DMS 273 treated with DMSO at 0.1 percent for 48 hours (cell line): ENCODE results near the gene EXOC3.
"Not testable (repeated sequence)": the region's sequence is repeated elsewhere in the genome, so short reads cannot be mapped to it uniquely, and the experiment has no call there.

Experiments
- DNase-seq: peaks from one replicate; lab custom pipeline; 2025; lab: John Stamatoyannopoulos, UW

EXOC3 gene

DNA sequence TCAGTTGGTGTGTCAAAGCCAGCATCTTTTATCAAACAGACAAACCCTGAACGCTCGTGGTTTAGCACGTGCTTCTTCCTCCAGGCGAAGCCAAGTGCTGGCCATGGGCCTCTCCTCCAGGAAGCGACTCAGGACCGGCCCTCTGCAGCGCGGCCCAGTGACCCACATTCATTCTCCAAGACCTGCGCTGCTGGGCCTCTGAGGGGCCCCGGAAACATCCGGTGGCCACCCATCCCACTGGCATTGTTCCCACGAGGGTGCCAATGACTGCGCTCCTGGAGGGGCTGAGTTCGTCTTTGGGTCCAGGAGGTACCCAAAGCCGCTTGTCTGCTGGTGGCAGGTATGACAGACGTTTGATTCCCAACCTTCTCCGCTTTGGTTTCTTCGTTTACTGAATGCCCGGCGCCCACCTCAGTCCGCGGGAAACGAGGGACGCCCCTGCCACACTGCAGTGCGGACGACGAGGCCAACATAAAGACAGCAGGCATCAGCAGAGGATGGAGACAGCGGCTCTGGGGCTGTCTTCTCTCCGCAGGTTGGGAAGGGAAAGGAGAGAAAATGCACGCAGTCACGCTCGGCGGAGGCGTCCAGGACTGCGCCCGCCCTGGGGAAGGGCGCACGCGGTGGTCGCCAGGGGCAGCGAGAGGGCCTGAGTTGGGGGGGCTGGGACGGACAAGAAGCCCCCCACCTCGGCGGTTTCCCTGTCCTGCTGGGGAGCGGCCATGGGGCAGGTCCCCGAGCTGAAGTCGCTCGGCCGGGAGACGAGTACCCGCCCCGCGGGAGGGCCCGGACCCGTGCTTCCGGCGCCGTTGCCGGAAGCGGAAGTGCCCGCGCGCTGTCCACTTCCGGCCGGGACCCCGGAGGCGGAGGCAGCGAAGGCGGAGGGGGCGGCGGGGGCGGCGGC lies at the start of gene EXOC3:
TSS of gene EXOC3 (plus strand) at position 842 of the 904 bp plus-strand sequence. CDS start 3,030 bp downstream, outside the sequence.
- DNase-seq: no peak

GRCh38 chr5:393846-394275 lies 49.1 kb upstream of the EXOC3 start:
- no peak for DNase-seq

GRCh38 chr5:394671-395155 lies 48.3 kb upstream of the EXOC3 start:
- DNase-seq: no peak

GRCh38 chr5:395156-395920 lies 47.6 kb upstream of the EXOC3 start:
- DNase-seq: no peak

GRCh38 chr5:395921-396530 lies 47.0 kb upstream of the EXOC3 start:
- DNase-seq: no peak

DNA sequence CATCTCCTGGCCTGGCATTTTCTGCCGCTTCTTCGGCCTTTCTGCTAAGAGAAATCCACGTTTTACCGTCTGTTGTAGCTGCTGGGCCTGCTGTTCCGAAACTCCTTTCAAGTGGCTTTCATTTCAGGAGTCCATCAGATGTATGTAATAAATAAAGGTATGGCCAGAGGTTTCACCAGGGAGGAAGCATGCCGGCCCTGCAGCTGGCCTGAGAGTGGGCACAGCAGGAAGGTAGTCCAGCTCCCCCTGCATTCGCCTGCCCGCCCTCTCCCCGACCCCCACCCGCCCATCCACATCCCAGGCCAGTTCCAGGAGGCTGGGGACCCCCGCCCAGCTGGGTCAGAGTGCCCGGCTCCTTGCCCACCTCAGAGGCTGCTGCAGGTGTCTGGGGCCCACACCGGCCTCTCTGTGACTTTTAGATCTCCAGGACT lies 46.4 kb upstream of the EXOC3 start:
- no peak for DNase-seq

- not testable (repeated sequence) for DNase-seq
Observed at GRCh38 chr5:398141-398474, 44.9 kb upstream of the EXOC3 start.

- no peak for DNase-seq
Observed at GRCh38 chr5:398475-399295, 44.3 kb upstream of the EXOC3 start.

DNA sequence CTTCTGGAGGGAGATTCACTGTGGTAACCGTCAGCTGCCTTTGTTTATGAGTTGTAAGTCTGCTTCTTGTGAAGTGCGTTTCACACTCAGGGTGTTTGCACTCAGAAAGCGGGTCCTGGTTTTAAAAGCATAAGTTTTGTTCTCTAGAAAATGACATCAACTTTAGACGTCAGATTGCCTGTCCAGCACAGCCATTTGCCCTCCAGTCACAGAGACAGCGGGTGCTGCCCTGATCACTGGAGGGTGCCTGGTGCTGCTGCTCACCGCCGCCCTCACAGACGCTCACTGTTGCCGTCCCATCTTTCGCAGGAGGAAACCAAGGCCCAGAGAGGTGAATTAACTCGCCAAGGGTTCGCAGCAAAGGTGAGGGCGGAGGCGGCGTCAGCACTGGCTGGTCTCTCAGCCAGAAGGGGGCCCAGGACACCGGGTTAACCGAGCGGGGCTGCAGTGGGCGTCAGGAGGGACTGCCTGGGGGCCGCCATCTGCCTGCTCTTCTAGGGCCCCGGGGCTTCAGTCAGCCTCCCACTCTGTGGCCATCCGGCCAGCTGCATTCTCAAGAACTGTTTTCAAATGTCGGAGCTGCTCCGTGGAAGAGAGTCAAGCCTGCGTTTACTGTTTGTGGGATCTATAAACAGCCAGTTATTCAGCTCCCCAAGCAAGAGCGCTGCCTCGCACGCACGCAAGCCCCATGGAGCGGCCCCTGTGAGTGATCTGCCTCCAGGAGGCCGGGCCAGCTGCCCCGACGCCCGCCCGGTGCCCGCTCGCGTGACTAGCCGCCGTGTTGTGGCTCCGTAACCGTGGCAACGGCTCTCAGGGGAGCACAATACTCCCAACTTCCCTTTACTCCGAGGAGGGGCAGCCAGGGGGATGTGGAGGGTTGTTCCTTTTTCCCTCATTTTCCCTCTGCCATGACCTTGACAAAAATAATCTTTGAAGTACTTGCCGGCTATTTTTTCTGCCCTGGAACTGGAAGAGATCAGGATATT lies 43.4 kb upstream of the EXOC3 start:
- DNase-seq: peak; percentile 45

GRCh38 chr5:400282-401145 lies 42.5 kb upstream of the EXOC3 start:
- no peak for DNase-seq

- no peak for DNase-seq
Observed at GRCh38 chr5:401146-402034, 41.6 kb upstream of the EXOC3 start.

DNA sequence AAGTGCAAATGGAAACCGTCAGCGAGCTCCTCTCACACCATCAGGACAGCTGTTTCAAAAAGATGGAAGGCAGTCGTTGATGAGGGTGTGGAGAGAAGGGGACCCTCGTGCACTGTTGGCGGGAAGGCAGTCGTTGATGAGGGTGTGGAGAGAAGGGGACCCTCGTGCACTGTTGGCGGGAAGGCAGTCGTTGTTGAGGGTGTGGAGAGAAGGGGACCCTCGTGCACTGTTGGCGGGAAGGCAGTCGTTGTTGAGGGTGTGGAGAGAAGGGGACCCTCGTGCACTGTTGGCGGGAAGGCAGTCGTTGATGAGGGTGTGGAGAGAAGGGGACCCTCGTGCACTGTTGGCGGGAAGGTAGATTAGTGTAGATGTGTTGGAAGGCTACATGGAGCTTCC lies 40.8 kb upstream of the EXOC3 start:
- DNase-seq: not testable (repeated sequence)

DNA sequence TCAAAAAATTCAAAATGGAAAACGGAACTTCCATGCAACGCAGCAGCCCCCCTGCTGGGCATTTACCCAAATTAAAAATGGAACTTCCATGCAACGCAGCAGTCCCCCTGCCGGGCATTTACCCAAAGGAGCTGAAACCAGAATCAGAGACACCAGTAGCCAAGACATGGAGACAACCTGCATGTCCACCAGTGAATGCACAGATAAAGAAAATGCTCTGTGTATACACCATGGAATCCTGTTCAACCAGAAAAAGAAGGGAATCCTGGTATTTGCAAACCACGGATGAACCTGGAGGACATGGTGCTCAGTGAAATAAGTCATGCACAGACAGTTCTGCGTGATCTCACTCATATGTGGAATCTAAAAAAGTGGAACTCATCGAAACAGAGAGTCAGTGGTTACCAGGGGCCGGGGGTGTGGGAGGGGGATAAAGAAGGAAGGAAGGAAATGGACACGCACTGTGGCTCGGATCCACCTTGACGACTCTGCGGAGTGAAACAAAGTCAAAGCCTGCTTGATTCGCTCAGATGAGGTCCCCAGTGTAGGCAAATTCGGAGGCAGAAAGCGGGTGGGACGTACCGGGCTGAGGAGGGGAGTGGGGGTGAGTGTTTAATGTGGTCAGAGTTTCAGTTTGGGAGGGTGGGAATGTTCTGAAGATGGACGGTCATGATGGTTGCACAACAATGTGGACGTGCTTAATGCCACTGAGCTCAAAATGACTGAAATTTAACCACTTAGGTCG lies 40.2 kb upstream of the EXOC3 start:
- no peak for DNase-seq

DNA sequence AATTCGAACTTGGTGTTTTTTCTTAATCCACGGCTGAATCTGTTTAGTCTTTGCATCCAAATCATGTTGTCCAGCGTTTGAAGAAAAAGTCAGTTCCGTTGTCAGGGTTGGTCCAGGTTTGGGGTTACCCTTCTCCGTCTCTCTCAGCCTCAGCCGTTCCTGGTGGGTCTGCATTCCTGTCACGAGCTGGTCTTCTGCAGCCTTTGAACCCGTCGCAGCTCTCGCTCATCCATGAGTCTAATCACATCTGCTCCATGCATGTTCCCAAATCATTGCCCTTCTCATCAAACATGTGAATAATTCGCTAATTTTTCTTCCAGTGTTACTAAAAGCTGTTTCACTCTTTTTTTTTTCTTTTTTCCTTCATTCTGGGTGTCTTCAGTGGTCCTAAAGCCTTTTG lies 39.0 kb upstream of the EXOC3 start:
- no peak for DNase-seq

GRCh38 chr5:404666-405241 lies 38.2 kb upstream of the EXOC3 start:
- DNase-seq: no peak

- DNase-seq: no peak
Observed at GRCh38 chr5:405421-405820, 37.6 kb upstream of the EXOC3 start.

DNA sequence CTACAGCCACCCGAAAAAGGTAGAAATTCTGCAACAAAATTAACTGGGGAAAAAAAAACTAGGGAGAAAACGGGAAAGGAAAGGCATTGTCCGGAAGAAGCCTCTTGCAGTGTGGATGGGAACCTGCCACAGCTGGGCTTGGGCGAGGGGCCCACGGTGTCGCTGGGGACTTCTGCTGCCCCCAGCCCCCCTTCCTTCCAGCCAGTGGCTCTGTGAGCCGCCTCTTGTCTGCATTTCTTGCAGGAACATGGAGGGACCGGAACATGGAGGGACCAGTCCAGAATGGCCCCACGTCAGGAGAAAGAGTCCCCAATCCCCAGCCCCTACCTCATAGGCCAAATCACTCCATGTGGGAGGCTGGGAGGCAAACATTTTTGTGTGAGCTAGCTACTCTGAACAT lies 36.9 kb upstream of the EXOC3 start:
- DNase-seq: no peak
